ENCODE results near the gene MYH13. TPM values are rescaled to one million over a fixed set of nuclear protein-coding genes. Genes with fewer than 3 reads are reported as not detected.

Gene MYH13
- total RNA-seq, 1 experiment from 2014 or later = not detected

- no peaks in the 10 kb centered on the region for H3K27me3 Mint-ChIP-seq (ENCODE audit: low read depth)
- Histone ChIP-seq H3K79me2 (ENCODE audit: insufficient read depth, low read length) (no peaks in the 10 kb centered on the region), H3K56ac (ENCODE audit: insufficient read length, low read depth, low read length) (no peak overlapping the region), H3K9ac (ENCODE audit: extremely low read depth, insufficient read length, low read length) (no peak overlapping the region), H3K4ac (ENCODE audit: low read depth, low read length) (no peak overlapping the region), H3T11ph (ENCODE audit: low read length) (no peak overlapping the region), H2AFZ (ENCODE audit: low read length) (no peak overlapping the region), H4K8ac (replicated peaks; ENCODE audit: insufficient read length, low read depth, low read length) (no peak overlapping the region), H3K18ac (ENCODE audit: insufficient read length, low read depth, low read length) (no peak overlapping the region), H2BK20ac (ENCODE audit: low read depth, low read length, poor library complexity, severe bottlenecking) (no peak overlapping the region), H4K91ac (ENCODE audit: insufficient read length, low read depth, low read length) (no peak overlapping the region), H3K23ac (ENCODE audit: insufficient read length, low read depth, low read length) (no peak overlapping the region), H3K27me3 (ENCODE audit: insufficient read depth, low read length) (no peaks in the 10 kb centered on the region), H2BK15ac (ENCODE audit: low read depth, low read length) (no peak overlapping the region), H3K27ac (ENCODE audit: insufficient read length, low read depth, low read length) (no peak overlapping the region), H3K23me2 (ENCODE audit: insufficient read length, low read depth, low read length, poor library complexity, severe bottlenecking) (no peaks in the 10 kb centered on the region), H4K20me1 (ENCODE audit: control insufficient read depth, insufficient read depth, insufficient read length) (no peaks in the 10 kb centered on the region), H3K79me1 (ENCODE audit: insufficient read depth, low read depth, low read length, poor library complexity, severe bottlenecking) (no peaks in the 10 kb centered on the region), H2BK12ac (ENCODE audit: insufficient read length, low read depth, low read length) (no peak overlapping the region), H3K9me3 (ENCODE audit: control insufficient read depth, low read depth, low read length) (no peaks in the 10 kb centered on the region), H3K4me1 (ENCODE audit: insufficient read depth, low read length) (no peaks in the 10 kb centered on the region), H3K4me2 (ENCODE audit: insufficient read depth, insufficient read length, low read length) (no peak overlapping the region), H2BK5ac (ENCODE audit: insufficient read length, low read length) (no peak overlapping the region), H4K5ac (ENCODE audit: insufficient read length, low read depth, low read length) (no peak overlapping the region), H3K14ac (ENCODE audit: insufficient read depth, low read length) (no peak overlapping the region), H2BK120ac (ENCODE audit: low read depth, low read length, poor library complexity, severe bottlenecking) (no peak overlapping the region), H2AK5ac (ENCODE audit: insufficient read length, low read length) (no peak overlapping the region)
- peak; percentile 79 for DNase-seq
- H3K36me3 Mint-ChIP-seq (ENCODE audit: insufficient read depth in 1 of 3, low read depth in 3 of 3) = no peaks in the 10 kb centered on the region
- no peaks in the 10 kb centered on the region for H3K4me1 Mint-ChIP-seq
- no peak overlapping the region for H3K4me3 Mint-ChIP-seq
- peak overlapping the region in 1 of 3 experiments; percentile 34; a peak in 1 of 7 replicates for H3K27ac Mint-ChIP-seq
- H3K9me3 Mint-ChIP-seq = no peaks in the 10 kb centered on the region
- no CpG with 5 or more reads among the region's 9 CpGs for WGBS (ENCODE audit: extremely low coverage, insufficient read length, low lambda C conversion rate)
- TF ChIP-seq, protein P1, sequence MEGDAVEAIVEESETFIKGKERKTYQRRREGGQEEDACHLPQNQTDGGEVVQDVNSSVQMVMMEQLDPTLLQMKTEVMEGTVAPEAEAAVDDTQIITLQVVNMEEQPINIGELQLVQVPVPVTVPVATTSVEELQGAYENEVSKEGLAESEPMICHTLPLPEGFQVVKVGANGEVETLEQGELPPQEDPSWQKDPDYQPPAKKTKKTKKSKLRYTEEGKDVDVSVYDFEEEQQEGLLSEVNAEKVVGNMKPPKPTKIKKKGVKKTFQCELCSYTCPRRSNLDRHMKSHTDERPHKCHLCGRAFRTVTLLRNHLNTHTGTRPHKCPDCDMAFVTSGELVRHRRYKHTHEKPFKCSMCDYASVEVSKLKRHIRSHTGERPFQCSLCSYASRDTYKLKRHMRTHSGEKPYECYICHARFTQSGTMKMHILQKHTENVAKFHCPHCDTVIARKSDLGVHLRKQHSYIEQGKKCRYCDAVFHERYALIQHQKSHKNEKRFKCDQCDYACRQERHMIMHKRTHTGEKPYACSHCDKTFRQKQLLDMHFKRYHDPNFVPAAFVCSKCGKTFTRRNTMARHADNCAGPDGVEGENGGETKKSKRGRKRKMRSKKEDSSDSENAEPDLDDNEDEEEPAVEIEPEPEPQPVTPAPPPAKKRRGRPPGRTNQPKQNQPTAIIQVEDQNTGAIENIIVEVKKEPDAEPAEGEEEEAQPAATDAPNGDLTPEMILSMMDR (conservative IDR thresholded peaks at IDR 0.05) = peak; percentile 69
Measured at GRCh38 chr17:10398352-10398751, 25.5 kb upstream of the MYH13 start.
